ENCODE results near the gene SRPK2. TPM values are rescaled to one million over a fixed set of nuclear protein-coding genes. Genes with fewer than 3 reads are reported as not detected.
A peak's percentile ranks its signal among the peaks of the same experiment; 100 is the strongest.

The SRPK2 gene
- total RNA-seq, 1 experiment from 2014 or later: 59.8 TPM

GRCh38 chr7:105277341-105277740 lies 111.4 kb downstream of the SRPK2 start:
- Histone ChIP-seq H3K4me1 (ENCODE audit: insufficient read depth, low read length, poor library complexity, severe bottlenecking) (peaks cover 9% of the 10 kb centered on the region), H3K27ac (ENCODE audit: low read depth, low read length, poor library complexity, severe bottlenecking) (no peak overlapping the region), H3K36me3 (ENCODE audit: insufficient read depth, low read length, poor library complexity, severe bottlenecking) (no peaks in the 10 kb centered on the region), H3K27me3 (replicated peaks; ENCODE audit: insufficient read depth, low read depth, low read length, poor library complexity) (no peaks in the 10 kb centered on the region), H3K4me3 (ENCODE audit: low read depth, low read length, poor library complexity, severe bottlenecking) (no peak overlapping the region), H3K9me3 (ENCODE audit: low read depth, low read length, poor library complexity, severe bottlenecking) (no peaks in the 10 kb centered on the region)
- ChIA-PET CTCF (no interaction called here), POLR2A (ENCODE audit: low non-redundant PET) (no interaction called here)
- intact Hi-C loops (cut with micrococcal nuclease; ENCODE audit: unreplicated experiment): no loop called here
- DNase-seq (ENCODE audit: low spot score): no peak
- no TSS peak for BruUV-seq (replicated peaks)
- TF ChIP-seq CTCF (conservative IDR thresholded peaks at IDR 0.05; ENCODE audit: low read depth, low read length) (no peak), EZH2 (IDR thresholded peaks at IDR 0.05; ENCODE audit: borderline replicate concordance, low read depth, low read length, poor library complexity, severe bottlenecking) (no peak)

GRCh38 chr7:105270117-105270516 lies 118.6 kb downstream of the SRPK2 start:
- H3K27ac ChIP-seq (ENCODE audit: low read depth, low read length, poor library complexity, severe bottlenecking): peak overlapping the region; percentile 74
- POLR2A ChIA-PET (ENCODE audit: low non-redundant PET): no interaction called here
- peaks cover 28% of the 10 kb centered on the region for H3K4me1 ChIP-seq (ENCODE audit: insufficient read depth, low read length, poor library complexity, severe bottlenecking)
- intact Hi-C loops (cut with micrococcal nuclease; ENCODE audit: unreplicated experiment): no loop called here
- CTCF ChIA-PET: no interaction called here
- TF ChIP-seq EZH2 (IDR thresholded peaks at IDR 0.05; ENCODE audit: borderline replicate concordance, low read depth, low read length, poor library complexity, severe bottlenecking) (no peak), CTCF (conservative IDR thresholded peaks at IDR 0.05; ENCODE audit: low read depth, low read length) (no peak)
- H3K9me3 ChIP-seq (ENCODE audit: low read depth, low read length, poor library complexity, severe bottlenecking): no peaks in the 10 kb centered on the region
- no peaks in the 10 kb centered on the region for H3K36me3 ChIP-seq (ENCODE audit: insufficient read depth, low read length, poor library complexity, severe bottlenecking)
- DNase-seq (ENCODE audit: low spot score): no peak
- no TSS peak for BruUV-seq (replicated peaks)
- peak overlapping the region; percentile 45 for H3K4me3 ChIP-seq (ENCODE audit: low read depth, low read length, poor library complexity, severe bottlenecking)
- H3K27me3 ChIP-seq (replicated peaks; ENCODE audit: insufficient read depth, low read depth, low read length, poor library complexity): no peaks in the 10 kb centered on the region

- no TSS peak for BruUV-seq (replicated peaks)
- peak overlapping the region; percentile 74 for H3K27ac ChIP-seq (ENCODE audit: low read depth, low read length, poor library complexity, severe bottlenecking)
- ChIA-PET POLR2A (ENCODE audit: low non-redundant PET) (no interaction called here), CTCF (no interaction called here)
- no peaks in the 10 kb centered on the region for H3K27me3 ChIP-seq (replicated peaks; ENCODE audit: insufficient read depth, low read depth, low read length, poor library complexity)
- TF ChIP-seq EZH2 (IDR thresholded peaks at IDR 0.05; ENCODE audit: borderline replicate concordance, low read depth, low read length, poor library complexity, severe bottlenecking) (no peak), CTCF (conservative IDR thresholded peaks at IDR 0.05; ENCODE audit: low read depth, low read length) (no peak)
- no peak for DNase-seq (ENCODE audit: low spot score)
- H3K4me3 ChIP-seq (ENCODE audit: low read depth, low read length, poor library complexity, severe bottlenecking): peak overlapping the region; percentile 45
- intact Hi-C loops (cut with micrococcal nuclease; ENCODE audit: unreplicated experiment): no loop called here
- H3K36me3 ChIP-seq (ENCODE audit: insufficient read depth, low read length, poor library complexity, severe bottlenecking): no peaks in the 10 kb centered on the region
- peaks cover 28% of the 10 kb centered on the region for H3K4me1 ChIP-seq (ENCODE audit: insufficient read depth, low read length, poor library complexity, severe bottlenecking)
- no peaks in the 10 kb centered on the region for H3K9me3 ChIP-seq (ENCODE audit: low read depth, low read length, poor library complexity, severe bottlenecking)
These were observed 119.3 kb downstream of the SRPK2 start for GRCh38 chr7:105269397-105269796.
